Vagina (tissue), 2 donors: Measurements from ENCODE around the gene AFAP1.

Experiments
- POLR2A ChIP-seq, 2 donors: fragments of 450-650 bp; IDR thresholded peaks; one replicate each; pipeline ENCODE4 v1.6.1; 2017; ENCODE audit warnings: antibody characterized with exemption in 2 of 2, mild to moderate bottlenecking in 2 of 2, moderate library complexity in 2 of 2
- TF ChIP-seq, protein P1 (sequence below), 3 experiments: fragments of 450-650 bp in 2 of 3; fragments of 200-600 bp in 1 of 3; sonication (generic) in 1 of 3; IDR thresholded peaks; one replicate each; pipeline ENCODE4 v1.5.1; 2017 to 2019; ENCODE audit warnings: antibody characterized with exemption in 3 of 3, mild to moderate bottlenecking in 2 of 3, moderate library complexity in 2 of 3

DNA sequence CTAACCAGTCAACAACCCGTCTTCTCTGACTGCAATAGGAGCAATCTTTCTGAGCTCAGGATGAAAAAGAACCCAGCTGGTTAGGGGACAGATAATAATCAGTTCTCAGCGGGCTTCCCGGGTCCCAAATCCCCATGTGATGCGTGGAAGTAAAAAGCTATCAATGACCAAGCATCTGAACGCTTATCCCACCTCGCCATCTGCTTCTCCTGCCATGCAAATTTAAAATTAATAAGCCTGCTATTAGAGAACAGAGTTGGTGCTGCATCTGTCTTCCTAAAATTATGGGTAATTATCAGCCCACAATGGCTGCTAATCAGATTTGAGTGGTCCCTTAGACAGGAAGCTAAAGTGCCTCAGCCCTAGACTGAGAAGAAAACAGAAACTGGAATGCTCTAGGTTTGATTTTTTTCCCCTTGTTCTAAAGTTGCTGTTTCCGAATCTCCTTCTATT is 37.5 kb downstream of the AFAP1 start:
- TF ChIP-seq POLR2A (IDR thresholded peaks at IDR 0.05): no peak
- TF ChIP-seq, protein P1, sequence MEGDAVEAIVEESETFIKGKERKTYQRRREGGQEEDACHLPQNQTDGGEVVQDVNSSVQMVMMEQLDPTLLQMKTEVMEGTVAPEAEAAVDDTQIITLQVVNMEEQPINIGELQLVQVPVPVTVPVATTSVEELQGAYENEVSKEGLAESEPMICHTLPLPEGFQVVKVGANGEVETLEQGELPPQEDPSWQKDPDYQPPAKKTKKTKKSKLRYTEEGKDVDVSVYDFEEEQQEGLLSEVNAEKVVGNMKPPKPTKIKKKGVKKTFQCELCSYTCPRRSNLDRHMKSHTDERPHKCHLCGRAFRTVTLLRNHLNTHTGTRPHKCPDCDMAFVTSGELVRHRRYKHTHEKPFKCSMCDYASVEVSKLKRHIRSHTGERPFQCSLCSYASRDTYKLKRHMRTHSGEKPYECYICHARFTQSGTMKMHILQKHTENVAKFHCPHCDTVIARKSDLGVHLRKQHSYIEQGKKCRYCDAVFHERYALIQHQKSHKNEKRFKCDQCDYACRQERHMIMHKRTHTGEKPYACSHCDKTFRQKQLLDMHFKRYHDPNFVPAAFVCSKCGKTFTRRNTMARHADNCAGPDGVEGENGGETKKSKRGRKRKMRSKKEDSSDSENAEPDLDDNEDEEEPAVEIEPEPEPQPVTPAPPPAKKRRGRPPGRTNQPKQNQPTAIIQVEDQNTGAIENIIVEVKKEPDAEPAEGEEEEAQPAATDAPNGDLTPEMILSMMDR (IDR thresholded peaks at IDR 0.05): no peak
